Activated CD4-positive, alpha-beta T cell treated with anti-CD3 and anti-CD28 coated beads, Interleukin-10, Interleukin-2, amounts not matched to agents 100 ng/mL and 50 ng/mL, durations not matched to agents 16 hours and 8 hours (primary cell): ENCODE measurements around the gene AP2A1.

Experiments used
- DNase-seq: peaks from one replicate; pipeline ENCODE4 v3.0.0-alpha.2; 2020

The AP2A1 gene

GRCh38 chr19:49844138-49845095 lies 77.6 kb downstream of the AP2A1 start:
- no peak for DNase-seq

- DNase-seq: no peak
Observed at GRCh38 chr19:49845414-49845813, 78.6 kb downstream of the AP2A1 start.

- no peak for DNase-seq
Observed at GRCh38 chr19:49846408-49846807, 79.6 kb downstream of the AP2A1 start.

- peak; percentile 73 for DNase-seq
Observed at GRCh38 chr19:49847731-49848696, 81.2 kb downstream of the AP2A1 start.

GRCh38 chr19:49848938-49849337 lies 82.1 kb downstream of the AP2A1 start:
- peak; percentile 60 for DNase-seq

- no peak for DNase-seq
Observed at GRCh38 chr19:49849433-49850220, 82.8 kb downstream of the AP2A1 start.

- DNase-seq: no peak
Observed at GRCh38 chr19:49850221-49850486, 83.4 kb downstream of the AP2A1 start.

GRCh38 chr19:49850487-49851342 lies 83.9 kb downstream of the AP2A1 start, which contains the start of gene PTOV1:
TSS of gene PTOV1 (plus strand) at chr19:49851159.
- DNase-seq: peak; percentile 92

- no peak for DNase-seq
Observed at GRCh38 chr19:49851456-49852259, 84.9 kb downstream of the AP2A1 start.

GRCh38 chr19:49852631-49853126 lies 85.9 kb downstream of the AP2A1 start:
- no peak for DNase-seq

- no peak for DNase-seq
Observed at GRCh38 chr19:49853852-49854377, 87.1 kb downstream of the AP2A1 start.

GRCh38 chr19:49854378-49855263 lies 87.8 kb downstream of the AP2A1 start:
- DNase-seq: no peak

GRCh38 chr19:49855277-49855675 lies 88.5 kb downstream of the AP2A1 start:
- no peak for DNase-seq

GRCh38 chr19:49855676-49856573 lies 89.1 kb downstream of the AP2A1 start:
- no peak for DNase-seq

- no peak for DNase-seq
Observed at GRCh38 chr19:49856574-49857021, 89.8 kb downstream of the AP2A1 start.
